ENCODE results near the gene FADS2.

GRCh38 chr11:61874853-61875252 lies 46.8 kb downstream of the FADS2 start:
- TF ChIP-seq, protein P1, sequence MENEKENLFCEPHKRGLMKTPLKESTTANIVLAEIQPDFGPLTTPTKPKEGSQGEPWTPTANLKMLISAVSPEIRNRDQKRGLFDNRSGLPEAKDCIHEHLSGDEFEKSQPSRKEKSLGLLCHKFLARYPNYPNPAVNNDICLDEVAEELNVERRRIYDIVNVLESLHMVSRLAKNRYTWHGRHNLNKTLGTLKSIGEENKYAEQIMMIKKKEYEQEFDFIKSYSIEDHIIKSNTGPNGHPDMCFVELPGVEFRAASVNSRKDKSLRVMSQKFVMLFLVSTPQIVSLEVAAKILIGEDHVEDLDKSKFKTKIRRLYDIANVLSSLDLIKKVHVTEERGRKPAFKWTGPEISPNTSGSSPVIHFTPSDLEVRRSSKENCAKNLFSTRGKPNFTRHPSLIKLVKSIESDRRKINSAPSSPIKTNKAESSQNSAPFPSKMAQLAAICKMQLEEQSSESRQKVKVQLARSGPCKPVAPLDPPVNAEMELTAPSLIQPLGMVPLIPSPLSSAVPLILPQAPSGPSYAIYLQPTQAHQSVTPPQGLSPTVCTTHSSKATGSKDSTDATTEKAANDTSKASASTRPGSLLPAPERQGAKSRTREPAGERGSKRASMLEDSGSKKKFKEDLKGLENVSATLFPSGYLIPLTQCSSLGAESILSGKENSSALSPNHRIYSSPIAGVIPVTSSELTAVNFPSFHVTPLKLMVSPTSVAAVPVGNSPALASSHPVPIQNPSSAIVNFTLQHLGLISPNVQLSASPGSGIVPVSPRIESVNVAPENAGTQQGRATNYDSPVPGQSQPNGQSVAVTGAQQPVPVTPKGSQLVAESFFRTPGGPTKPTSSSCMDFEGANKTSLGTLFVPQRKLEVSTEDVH (IDR thresholded peaks at IDR 0.05; ENCODE audit: low read depth, partially characterized antibody): no peak
- TF ChIP-seq IRF1 (CRISPR knock-in tag; IDR thresholded peaks at IDR 0.05; ENCODE audit: borderline replicate concordance): no peak
- no peak for TF ChIP-seq ZFPM2 (CRISPR knock-in tag; IDR thresholded peaks at IDR 0.05)
- no peak for TF ChIP-seq EZH2 (IDR thresholded peaks at IDR 0.05; ENCODE audit: borderline replicate concordance, low read depth, low read length)
- TF ChIP-seq ZBTB8A (IDR thresholded peaks at IDR 0.05; ENCODE audit: partially characterized antibody): no peak
- TF ChIP-seq EGR1 (conservative IDR thresholded peaks at IDR 0.05): no peak
- TF ChIP-seq ZNF41 (CRISPR knock-in tag; conservative IDR thresholded peaks at IDR 0.05): no peak
- no peak for TF ChIP-seq CBFA2T3 (IDR thresholded peaks at IDR 0.05)
- TF ChIP-seq CTCF (IDR thresholded peaks at IDR 0.05 in 2 of 3, conservative IDR thresholded peaks at IDR 0.05 in 1 of 3; ENCODE audit: insufficient read depth in 2 of 3, low read depth in 1 of 3, low read length in 3 of 3): no peak
- TF ChIP-seq ZFP36 (IDR thresholded peaks at IDR 0.05; ENCODE audit: low read depth, low read length, partially characterized antibody): no peak
- TF ChIP-seq PML (IDR thresholded peaks at IDR 0.05; ENCODE audit: low read length): no peak
- TF ChIP-seq THRA (IDR thresholded peaks at IDR 0.05): no peak
- TF ChIP-seq ZKSCAN3 (CRISPR knock-in tag; IDR thresholded peaks at IDR 0.05): no peak
- no peak for TF ChIP-seq KDM4B (IDR thresholded peaks at IDR 0.05; ENCODE audit: borderline replicate concordance in 2 of 2, low read depth in 1 of 2)
